ENCODE measurements around the gene NECAB3. TPM values are rescaled to one million over a fixed set of nuclear protein-coding genes. Genes with fewer than 3 reads are reported as not detected.
A peak's percentile ranks its signal among the peaks of the same experiment; 100 is the strongest.

NECAB3 gene
- total RNA-seq, 2 donors from 2014 or later: 142 to 156 TPM

- 96% methylated on average over 30 of the region's 32 CpGs for WGBS
- H3K27ac ChIP-seq: no peak overlapping the region
- TF ChIP-seq POLR2AphosphoS5 (IDR thresholded peaks at IDR 0.05) (no peak), POLR2A (IDR thresholded peaks at IDR 0.05) (no peak), CTCF (IDR thresholded peaks at IDR 0.05) (no peak)
- H3K4me3 ChIP-seq: no peak overlapping the region
- H3K36me3 ChIP-seq: peaks cover 3 to 8% of the 10 kb centered on the region in 2 donors
- no peak for DNase-seq (ENCODE audit: low spot score)
- H3K4me1 ChIP-seq (replicated peaks): no peaks in the 10 kb centered on the region
- H3K27me3 ChIP-seq (replicated peaks; ENCODE audit: insufficient read depth): no peaks in the 10 kb centered on the region
- no peaks in the 10 kb centered on the region for H3K9me3 ChIP-seq
- intact Hi-C loops (cut with DNase I): no loop called here
Observed at GRCh38 chr20:33659341-33660034, 14.7 kb downstream of the NECAB3 start.

GRCh38 chr20:33658929-33659328 lies 15.3 kb downstream of the NECAB3 start:
- Histone ChIP-seq H3K4me3 (no peak overlapping the region), H3K27ac (no peak overlapping the region), H3K4me1 (replicated peaks) (no peaks in the 10 kb centered on the region), H3K9me3 (no peaks in the 10 kb centered on the region), H3K27me3 (replicated peaks; ENCODE audit: insufficient read depth) (no peaks in the 10 kb centered on the region), H3K36me3 (peaks cover 3 to 8% of the 10 kb centered on the region in 2 donors)
- WGBS: 89% methylated on average over 4 of the region's 4 CpGs
- intact Hi-C loops (cut with DNase I): no loop called here
- no peak for TF ChIP-seq CTCF (IDR thresholded peaks at IDR 0.05)
- no peak for TF ChIP-seq POLR2A (IDR thresholded peaks at IDR 0.05)
- TF ChIP-seq POLR2AphosphoS5 (IDR thresholded peaks at IDR 0.05): no peak
- DNase-seq (ENCODE audit: low spot score): no peak

- no peak overlapping the region for H3K27ac ChIP-seq
- H3K4me1 ChIP-seq (replicated peaks): no peaks in the 10 kb centered on the region
- H3K4me3 ChIP-seq: no peak overlapping the region
- TF ChIP-seq POLR2A (IDR thresholded peaks at IDR 0.05) (no peak), CTCF (IDR thresholded peaks at IDR 0.05) (no peak), POLR2AphosphoS5 (IDR thresholded peaks at IDR 0.05) (no peak)
- intact Hi-C loops (cut with DNase I): no loop called here
- 90% methylated on average over 8 of the region's 8 CpGs for WGBS
- H3K36me3 ChIP-seq: peaks cover 3 to 8% of the 10 kb centered on the region in 2 donors
- H3K27me3 ChIP-seq (replicated peaks; ENCODE audit: insufficient read depth): no peaks in the 10 kb centered on the region
- DNase-seq (ENCODE audit: low spot score): no peak
- no peaks in the 10 kb centered on the region for H3K9me3 ChIP-seq
Observed at GRCh38 chr20:33658510-33658909, 15.7 kb downstream of the NECAB3 start.

GRCh38 chr20:33657704-33658095 lies 16.5 kb downstream of the NECAB3 start:
- no peak for DNase-seq (ENCODE audit: low spot score)
- no peaks in the 10 kb centered on the region for H3K27me3 ChIP-seq (replicated peaks; ENCODE audit: insufficient read depth)
- no peaks in the 10 kb centered on the region for H3K9me3 ChIP-seq
- H3K27ac ChIP-seq: peak overlapping the region in 1 of 2 donors; percentile 7
- H3K4me3 ChIP-seq: no peak overlapping the region
- peaks cover 3 to 8% of the 10 kb centered on the region in 2 donors for H3K36me3 ChIP-seq
- intact Hi-C loops (cut with DNase I): no loop called here
- 93% methylated on average over 12 of the region's 12 CpGs for WGBS
- TF ChIP-seq POLR2A (IDR thresholded peaks at IDR 0.05) (no peak), CTCF (IDR thresholded peaks at IDR 0.05) (no peak), POLR2AphosphoS5 (IDR thresholded peaks at IDR 0.05) (no peak)
- no peaks in the 10 kb centered on the region for H3K4me1 ChIP-seq (replicated peaks)

All from prostate gland (tissue), 2 donors.